ENCODE results near the gene ART5.
"Not testable (repeated sequence)": the region's sequence is repeated elsewhere in the genome, so short reads cannot be mapped to it uniquely, and the experiment has no call there.

Gene ART5

DNA sequence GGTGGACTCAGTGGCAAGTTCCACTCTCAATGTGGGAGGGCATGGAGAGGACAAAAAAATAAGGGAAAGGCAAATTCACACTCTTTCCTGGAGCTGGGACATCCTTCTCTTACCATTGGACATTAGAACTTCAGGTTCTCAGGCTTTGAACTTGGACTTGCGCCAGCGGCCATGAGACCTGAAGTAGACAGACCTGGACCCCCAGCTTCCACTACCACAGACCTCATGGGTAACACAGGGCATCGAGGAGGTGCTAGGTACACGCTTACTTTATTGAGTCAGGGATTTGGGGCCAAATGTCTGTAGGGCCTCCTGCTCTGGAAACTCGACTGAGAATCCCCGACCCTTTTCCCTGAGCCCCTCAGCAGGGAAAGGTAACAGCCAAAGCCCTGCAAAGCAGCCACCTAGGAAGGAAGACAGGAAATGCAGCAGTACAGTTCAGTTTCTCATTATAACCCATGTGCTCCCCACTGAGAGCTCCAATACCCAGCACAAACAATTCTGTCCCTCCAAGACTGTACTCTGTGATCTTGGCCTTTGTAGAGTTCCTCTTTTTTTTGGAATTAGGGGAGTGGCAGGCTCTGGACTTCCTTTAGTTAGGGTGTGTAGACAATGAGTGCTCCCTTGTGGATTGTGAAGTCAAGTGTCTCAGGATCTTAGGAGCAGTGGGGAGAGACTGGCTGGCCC lies 23.7 kb upstream of the ART5 start:
- no peaks in the 10 kb centered on the region for H3K9me3 Mint-ChIP-seq
- H3K27me3 Mint-ChIP-seq = no peaks in the 10 kb centered on the region
- no peaks in the 10 kb centered on the region for H3K4me1 Mint-ChIP-seq
- no peak overlapping the region for H3K27ac Mint-ChIP-seq
- ATAC-seq = no peak
- H3K4me3 Mint-ChIP-seq = no peak overlapping the region
- no peak for DNase-seq

DNA sequence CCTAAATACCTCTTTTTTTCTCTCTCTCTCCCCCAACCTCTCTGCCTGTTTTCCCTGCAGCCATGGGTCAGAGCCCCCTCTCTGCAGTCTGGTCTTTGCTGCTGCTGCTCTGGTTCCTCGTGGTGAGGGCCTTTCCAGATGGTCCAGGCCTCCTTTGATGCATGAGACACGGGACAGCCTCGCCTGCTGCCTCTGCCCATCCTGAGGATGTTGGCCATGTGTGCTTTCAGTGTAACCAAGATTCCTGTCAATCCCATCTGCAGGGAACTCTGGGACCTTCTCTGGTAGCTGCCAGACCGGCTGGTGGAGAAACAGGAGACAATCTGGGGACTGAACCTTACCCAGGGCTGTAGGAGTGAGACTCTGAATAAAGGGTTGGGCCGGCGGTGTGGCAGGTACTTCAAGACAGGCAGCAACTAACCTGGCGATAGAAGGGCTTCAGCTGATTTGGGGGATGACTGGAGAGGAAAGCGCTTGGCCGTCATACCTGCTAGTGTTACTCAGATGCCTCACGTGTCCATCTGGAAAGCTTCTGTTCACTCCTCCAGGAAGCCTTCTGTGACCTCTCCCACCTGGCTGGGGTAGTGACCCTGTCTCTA lies 22.3 kb upstream of the ART5 start:
- Mint-ChIP-seq H3K9me3 (no peaks in the 10 kb centered on the region), H3K4me3 (no peak overlapping the region), H3K27me3 (no peaks in the 10 kb centered on the region), H3K4me1 (no peaks in the 10 kb centered on the region), H3K27ac (peak overlapping the region; percentile 12 to 55)
- ATAC-seq = no peak
- no peak for DNase-seq

DNA sequence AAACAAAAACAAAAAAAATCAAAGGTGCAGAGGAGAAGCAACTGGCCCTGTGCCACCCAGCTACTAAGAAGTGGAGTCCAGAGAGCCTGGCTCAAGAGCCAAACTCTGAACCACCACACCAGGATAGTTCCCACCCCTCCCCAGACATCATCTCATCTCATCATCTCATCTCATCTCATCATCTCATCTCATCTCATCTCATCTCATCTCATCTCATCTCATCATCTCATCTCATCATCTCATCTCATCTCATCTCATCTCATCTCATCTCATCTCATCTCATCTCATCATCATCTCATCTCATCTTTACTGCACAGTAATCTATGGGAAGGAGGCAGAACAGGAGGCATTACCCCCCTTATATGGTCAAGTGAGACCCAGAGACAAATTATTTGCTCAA lies 21.1 kb upstream of the ART5 start:
- Mint-ChIP-seq H3K27ac (peak overlapping the region in 1 of 2 donors; percentile 64), H3K4me1 (no peaks in the 10 kb centered on the region), H3K27me3 (no peaks in the 10 kb centered on the region), H3K9me3 (no peaks in the 10 kb centered on the region), H3K4me3 (no peak overlapping the region)
- ATAC-seq (no peak), DNase-seq (no peak)

DNA sequence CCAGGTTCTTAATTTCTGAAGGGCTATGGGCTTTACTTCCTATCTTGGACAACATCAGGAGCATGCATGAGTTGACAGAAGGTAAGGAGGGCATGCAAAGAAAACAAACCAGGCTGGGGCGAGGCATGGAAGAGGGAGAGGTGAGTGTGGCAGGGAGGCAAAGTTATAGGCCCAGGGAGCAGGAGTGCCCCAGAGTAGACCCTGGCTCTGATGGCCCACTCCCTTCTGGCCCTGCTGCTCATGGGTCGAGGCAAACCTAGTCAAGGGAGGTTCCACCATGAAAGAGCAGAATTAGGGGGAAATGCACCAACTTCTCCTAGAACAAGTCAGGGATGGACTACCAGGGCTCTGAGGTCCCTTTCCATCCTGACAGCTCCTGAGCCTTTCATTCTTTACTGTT lies 19.2 kb upstream of the ART5 start:
- Mint-ChIP-seq H3K4me1 (no peaks in the 10 kb centered on the region), H3K27me3 (no peaks in the 10 kb centered on the region)

DNA sequence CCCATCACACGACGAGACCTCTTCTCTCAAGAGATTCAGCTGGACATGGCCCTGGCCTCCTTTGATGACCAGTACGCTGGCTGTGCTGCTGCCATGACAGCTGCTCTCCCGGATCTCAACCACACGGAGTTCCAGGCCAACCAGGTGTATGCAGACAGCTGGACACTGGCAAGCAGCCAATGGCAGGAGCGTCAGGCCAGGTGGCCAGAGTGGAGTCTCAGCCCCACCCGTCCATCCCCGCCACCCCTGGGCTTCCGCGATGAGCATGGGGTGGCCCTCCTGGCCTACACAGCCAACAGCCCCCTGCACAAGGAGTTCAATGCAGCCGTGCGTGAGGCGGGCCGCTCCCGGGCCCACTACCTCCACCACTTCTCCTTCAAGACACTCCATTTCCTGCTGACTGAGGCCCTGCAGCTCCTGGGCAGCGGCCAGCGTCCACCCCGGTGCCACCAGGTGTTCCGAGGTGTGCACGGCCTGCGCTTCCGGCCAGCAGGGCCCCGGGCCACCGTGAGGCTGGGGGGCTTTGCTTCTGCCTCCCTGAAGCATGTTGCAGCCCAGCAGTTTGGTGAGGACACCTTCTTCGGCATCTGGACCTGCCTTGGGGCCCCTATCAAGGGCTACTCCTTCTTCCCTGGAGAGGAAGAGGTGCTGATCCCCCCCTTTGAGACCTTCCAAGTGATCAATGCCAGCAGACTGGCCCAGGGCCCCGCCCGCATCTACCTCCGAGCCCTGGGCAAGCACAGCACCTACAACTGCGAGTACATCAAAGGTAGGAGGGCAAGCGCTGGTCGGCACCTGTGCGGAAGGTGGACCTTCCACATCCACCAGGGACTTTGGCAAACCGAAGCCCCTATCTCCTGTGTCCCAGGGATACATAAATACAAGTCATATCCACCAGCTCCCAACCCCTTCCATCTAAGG lies 18.1 kb upstream of the ART5 start:
- DNase-seq (no peak), ATAC-seq (no peak)
- Mint-ChIP-seq H3K4me3 (no peak overlapping the region), H3K27ac (peak overlapping the region in 1 of 2 donors; percentile 46), H3K27me3 (no peaks in the 10 kb centered on the region), H3K4me1 (no peaks in the 10 kb centered on the region), H3K9me3 (no peaks in the 10 kb centered on the region)

More for the DNA sequence above, 19.2 kb upstream of the ART5 start:
- Mint-ChIP-seq H3K27ac (peak overlapping the region in 1 of 2 donors; percentile 21), H3K4me3 (no peak overlapping the region), H3K9me3 (no peaks in the 10 kb centered on the region)
- no peak for ATAC-seq
- DNase-seq = no peak

DNA sequence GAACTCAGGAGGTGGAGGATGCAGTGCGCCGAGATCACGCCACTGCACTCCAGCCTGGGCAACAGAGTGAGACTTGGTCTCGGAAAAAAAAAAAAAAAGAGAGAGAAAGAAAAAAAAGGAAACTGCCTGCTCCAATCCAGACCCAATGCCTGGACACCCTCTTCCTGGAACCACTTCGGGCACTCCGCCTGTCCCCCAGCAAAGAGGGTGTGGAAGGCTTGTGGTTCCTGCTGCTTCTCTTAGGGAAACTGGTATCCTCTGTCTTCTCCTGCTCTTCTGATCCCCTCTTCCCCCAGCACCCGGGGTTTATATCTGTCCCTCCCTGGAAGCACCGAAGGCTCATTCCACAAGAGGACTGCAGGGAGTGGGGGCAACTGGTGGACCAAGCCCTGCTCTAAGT lies 16.5 kb upstream of the ART5 start:
- DNase-seq (no peak), ATAC-seq (no peak)
- H3K27me3 Mint-ChIP-seq = no peaks in the 10 kb centered on the region
- H3K27ac Mint-ChIP-seq = no peak overlapping the region
- H3K4me3 Mint-ChIP-seq = no peak overlapping the region
- no peaks in the 10 kb centered on the region for H3K9me3 Mint-ChIP-seq
- H3K4me1 Mint-ChIP-seq = no peaks in the 10 kb centered on the region

DNA sequence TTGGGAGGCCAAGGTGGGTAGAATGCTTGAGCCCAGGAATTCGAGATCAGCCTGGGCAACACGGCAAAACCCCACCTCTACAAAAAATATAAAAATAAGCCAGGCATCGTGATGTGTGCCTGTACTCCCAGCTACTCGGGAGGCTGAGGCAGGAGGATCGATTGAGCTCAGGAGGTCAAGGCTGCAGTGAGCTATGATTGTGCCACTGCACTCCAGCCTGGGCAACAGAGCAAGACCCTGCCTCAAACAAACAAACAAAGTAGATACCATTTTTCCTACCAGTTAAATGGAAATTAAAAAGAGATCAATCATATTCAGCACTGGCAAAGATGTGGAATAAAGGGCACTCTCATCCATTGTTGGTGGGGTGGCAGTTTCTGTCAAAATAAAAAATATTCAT lies 15.5 kb upstream of the ART5 start:
- not testable (repeated sequence) for H3K4me1 Mint-ChIP-seq, H3K27me3 Mint-ChIP-seq, H3K4me3 Mint-ChIP-seq, ATAC-seq, DNase-seq, H3K27ac Mint-ChIP-seq, H3K9me3 Mint-ChIP-seq

DNA sequence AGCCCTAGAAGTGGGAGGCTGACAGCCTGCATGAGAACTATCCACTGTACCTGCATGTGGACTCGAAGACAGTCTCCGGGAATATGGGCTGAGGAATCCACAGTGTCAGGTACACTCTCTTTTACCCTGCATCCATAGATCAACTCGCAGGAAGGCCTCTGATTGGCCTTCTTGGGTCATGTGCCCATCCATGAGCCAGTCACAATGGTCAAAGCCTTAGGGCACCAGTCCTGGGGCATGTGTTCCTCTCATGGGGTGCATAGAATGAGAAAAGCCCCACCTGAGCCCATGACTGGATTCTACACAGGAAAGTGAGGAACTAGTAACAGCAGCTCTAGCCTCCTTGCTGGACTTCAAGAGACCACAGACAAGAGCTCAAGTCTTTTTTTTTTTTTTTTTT lies 13.8 kb upstream of the ART5 start:
- Mint-ChIP-seq H3K4me3 (no peak overlapping the region), H3K4me1 (no peaks in the 10 kb centered on the region), H3K27ac (no peak overlapping the region), H3K9me3 (no peaks in the 10 kb centered on the region), H3K27me3 (peaks cover 8% of the 10 kb centered on the region)
- no peak for DNase-seq
- no peak for ATAC-seq

DNA sequence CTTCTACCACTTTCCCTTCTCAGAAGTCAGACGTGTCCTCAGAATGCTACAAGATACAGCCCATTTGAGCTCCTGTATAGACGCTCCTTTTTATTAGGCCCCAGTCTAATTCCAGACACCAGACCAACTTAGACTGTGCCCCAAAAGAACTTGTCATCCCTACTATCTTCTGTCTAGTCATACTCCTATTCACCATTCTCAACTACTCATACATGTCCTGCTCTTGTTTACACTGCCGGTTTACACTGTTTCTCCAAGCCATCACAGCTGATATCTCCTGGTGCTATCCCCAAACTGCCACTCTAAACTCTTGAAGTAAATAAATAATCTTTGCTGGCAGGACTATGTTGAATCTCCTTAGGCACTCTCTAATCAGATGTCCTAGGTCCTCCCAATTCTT lies 10.7 kb upstream of the ART5 start:
- not testable (repeated sequence) for H3K27ac Mint-ChIP-seq, ATAC-seq, H3K9me3 Mint-ChIP-seq, DNase-seq, H3K4me1 Mint-ChIP-seq, H3K4me3 Mint-ChIP-seq
- peaks cover 36% of the 10 kb centered on the region for H3K27me3 Mint-ChIP-seq

DNA sequence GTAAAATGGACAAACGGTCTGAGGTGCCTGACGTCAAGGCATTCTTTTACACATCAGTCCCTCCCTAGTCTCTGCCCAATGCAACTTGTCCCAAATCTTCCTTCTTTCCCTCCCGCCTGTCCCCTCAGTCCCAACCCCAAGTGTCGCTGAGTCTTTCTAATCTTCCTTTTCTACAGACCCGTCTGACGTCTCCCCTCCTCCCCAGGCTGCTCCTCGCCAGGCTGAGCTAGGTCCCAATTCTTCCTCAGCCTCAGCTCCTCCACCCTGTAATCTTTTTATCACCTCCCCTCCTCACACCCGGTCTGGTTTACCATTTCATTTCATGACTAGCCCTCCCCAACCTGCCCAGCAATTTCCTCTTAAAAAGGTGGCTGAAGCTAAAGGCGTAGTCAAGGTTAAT lies 7.6 kb upstream of the ART5 start:
- not testable (repeated sequence) for H3K4me1 Mint-ChIP-seq, ATAC-seq, H3K9me3 Mint-ChIP-seq, H3K27ac Mint-ChIP-seq, DNase-seq, H3K4me3 Mint-ChIP-seq
- peaks cover 53% of the 10 kb centered on the region for H3K27me3 Mint-ChIP-seq

DNA sequence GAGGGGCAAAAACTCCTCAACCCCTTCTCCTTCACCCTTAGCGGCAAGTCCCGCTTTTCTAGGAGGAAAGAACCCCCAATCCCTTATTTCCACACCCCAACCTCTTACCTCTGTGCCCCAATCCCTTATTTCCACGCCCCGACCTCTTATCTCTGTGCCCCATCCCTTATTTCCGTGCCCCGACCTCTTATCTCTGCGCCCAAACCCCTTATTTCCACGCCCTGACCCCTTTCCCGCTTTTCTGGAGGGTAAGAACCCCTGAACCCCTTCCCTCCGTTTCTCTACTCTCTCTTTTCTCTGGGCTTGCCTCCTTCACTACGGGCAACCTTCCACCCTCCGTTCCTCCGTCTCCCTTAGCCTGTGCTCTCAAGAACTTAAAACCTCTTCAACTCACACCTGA lies 7.1 kb upstream of the ART5 start:
- not testable (repeated sequence) for DNase-seq, H3K9me3 Mint-ChIP-seq, H3K4me1 Mint-ChIP-seq, H3K27ac Mint-ChIP-seq, ATAC-seq, H3K4me3 Mint-ChIP-seq
- peaks cover 59% of the 10 kb centered on the region for H3K27me3 Mint-ChIP-seq

DNA sequence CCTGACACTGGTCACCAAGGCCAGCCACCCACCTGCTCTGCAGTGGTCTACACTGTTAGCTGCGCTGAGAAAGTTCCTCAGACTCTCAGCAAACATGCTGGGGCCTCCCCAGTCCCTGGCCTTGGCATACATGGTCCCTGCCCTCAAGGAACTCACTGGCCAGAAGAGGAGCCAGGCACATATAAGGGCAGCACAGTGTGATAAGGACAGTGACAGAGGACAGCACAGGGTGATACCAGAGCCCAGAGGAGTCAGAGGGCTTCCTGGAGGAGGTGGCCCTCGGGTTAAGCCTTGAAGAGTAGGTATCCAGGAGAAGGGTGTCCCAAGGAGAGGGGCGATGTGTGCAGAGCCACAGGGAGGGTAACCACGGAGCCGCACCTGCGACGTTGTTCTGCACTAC lies 3.8 kb upstream of the ART5 start:
- H3K27me3 Mint-ChIP-seq = peaks cover 78% of the 10 kb centered on the region
- H3K4me1 Mint-ChIP-seq = peaks cover 19% of the 10 kb centered on the region
- no peak overlapping the region for H3K4me3 Mint-ChIP-seq
- DNase-seq (no peak), ATAC-seq (no peak)
- H3K9me3 Mint-ChIP-seq = no peaks in the 10 kb centered on the region
- no peak overlapping the region for H3K27ac Mint-ChIP-seq

DNA sequence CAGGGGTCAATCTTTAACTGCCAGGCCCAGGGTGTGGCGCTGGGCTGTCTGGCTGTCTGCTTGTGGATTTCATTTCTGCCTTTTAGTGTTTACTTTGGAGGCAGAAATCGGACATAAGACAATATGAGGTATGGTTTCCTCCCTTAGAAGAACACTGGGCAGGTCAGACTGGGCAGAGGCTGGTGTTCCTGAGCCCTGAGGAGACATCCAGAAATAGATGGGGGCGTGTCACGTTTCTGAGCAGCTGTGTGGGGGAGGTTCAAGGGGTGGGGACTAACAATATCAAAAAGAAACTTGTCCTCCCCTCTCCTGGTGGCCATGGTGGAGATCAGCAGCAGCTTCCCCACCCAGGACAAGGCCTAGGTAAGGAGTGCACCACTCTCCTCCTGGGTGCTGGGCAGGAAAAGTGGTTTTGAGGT lies 3.0 kb upstream of the ART5 start, which contains the start of gene ART1:
Gene ART1 (plus strand): TSS at position 312 of the 419 bp plus-strand sequence. CDS start 14,086 bp downstream, outside the sequence.
- no peak for DNase-seq
- H3K9me3 Mint-ChIP-seq = no peaks in the 10 kb centered on the region
- ATAC-seq = no peak
- peaks cover 76% of the 10 kb centered on the region for H3K27me3 Mint-ChIP-seq
- no peak within 1 kb of the TSS for H3K27ac Mint-ChIP-seq
- H3K4me1 Mint-ChIP-seq = peaks cover 19% of the 10 kb centered on the region
- H3K4me3 Mint-ChIP-seq = no peak within 1 kb of the TSS

DNA sequence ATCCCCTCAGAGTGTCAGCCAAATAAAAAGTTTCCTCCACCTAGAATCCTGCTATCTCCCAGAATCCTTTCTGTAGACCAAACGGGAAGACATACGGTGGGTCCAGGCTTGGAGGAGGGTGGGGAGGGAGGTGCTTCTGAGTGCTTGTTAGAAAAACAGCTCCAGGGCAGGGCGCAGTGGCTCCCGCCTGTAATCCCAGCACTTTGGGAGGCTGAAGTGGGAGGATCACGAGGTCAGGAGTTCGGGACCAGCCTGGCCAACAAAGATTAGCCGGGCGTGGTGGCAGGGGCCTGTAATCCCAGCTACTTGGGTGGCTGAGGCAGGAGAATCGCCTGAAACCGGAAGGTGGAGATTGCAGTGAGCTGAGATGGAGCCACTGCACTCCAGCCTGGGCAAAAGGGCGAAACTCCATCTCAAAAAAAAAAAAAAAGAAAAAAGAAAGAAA lies 1.3 kb upstream of the ART5 start:
- not testable (repeated sequence) for H3K4me3 Mint-ChIP-seq, ATAC-seq, DNase-seq, H3K27ac Mint-ChIP-seq, H3K9me3 Mint-ChIP-seq
- Mint-ChIP-seq H3K4me1 (peaks cover 13% of the 10 kb centered on the region), H3K27me3 (peaks cover 73% of the 10 kb centered on the region)

DNA sequence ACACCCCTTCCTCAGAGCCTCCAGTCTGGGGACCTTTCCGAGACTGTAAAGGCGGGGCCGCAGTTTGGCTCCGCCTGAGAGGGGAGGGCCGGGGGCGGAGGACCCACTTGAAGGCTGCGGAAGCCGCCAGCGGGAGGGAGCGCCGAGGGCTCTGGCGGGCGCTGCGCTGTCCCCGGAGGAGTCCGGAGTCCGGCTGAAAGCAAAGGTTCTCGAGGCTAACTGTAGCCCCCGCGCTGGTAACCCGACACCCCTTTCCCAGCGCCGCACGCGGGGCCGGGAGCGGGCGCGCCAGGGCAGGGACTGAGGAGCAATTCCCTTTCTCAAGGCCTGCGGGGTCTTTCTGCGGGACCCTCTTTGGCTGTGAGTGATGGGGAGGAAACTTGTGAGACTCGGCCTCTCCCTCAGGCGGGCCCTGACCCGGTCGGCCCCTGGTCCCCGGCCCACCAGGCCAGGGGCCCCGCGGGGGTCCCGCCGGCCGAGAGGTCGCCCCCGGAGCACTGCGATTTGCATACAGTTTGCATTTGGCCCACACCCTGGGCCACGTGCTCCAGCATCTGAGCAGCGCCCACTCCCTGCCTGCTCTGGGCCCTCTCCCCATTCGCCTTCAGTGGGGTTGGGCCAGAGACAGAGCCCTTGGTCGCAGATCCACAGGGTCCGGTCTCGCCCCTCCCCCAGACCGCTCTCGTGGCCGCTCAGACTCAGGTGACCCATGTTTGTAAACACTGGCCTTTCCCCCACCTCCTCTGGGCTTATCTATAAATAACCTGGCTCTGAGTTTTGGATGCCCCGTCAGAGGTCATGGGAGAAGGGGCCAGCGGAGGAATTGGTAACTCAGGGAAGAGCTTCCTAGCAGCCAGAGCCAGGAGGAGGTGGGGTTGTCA lies 519 bp upstream of the ART5 start:
- peak; percentile 79 for ATAC-seq
- Mint-ChIP-seq H3K27ac (peak overlapping the region in 1 of 2 donors; percentile 60), H3K27me3 (peaks cover 68% of the 10 kb centered on the region), H3K4me3 (peak overlapping the region; percentile 64 to 77), H3K9me3 (no peaks in the 10 kb centered on the region), H3K4me1 (peaks cover 13% of the 10 kb centered on the region)
- DNase-seq = peak; percentile 21 to 41
